Dermis microvascular lymphatic vessel endothelial cell (primary cell): ENCODE measurements around the gene PPM1H. TPM values are rescaled to one million over a fixed set of nuclear protein-coding genes. Genes with fewer than 3 reads are reported as not detected.
"Not testable (repeated sequence)": the region's sequence is repeated elsewhere in the genome, so short reads cannot be mapped to it uniquely, and the experiment has no call there.

Source experiments
- DNase-seq, 2 donors: peaks; one replicate each; pipeline versions ENCODE4 v3.0.0 to v3.0.0-alpha.2; 2010; ENCODE audit warnings: low read depth in 2 of 2
- total RNA-seq: library from RNA; depleted of rRNA; stranded (reverse); fragments of >200 nt; gene quantifications from 2 replicates; pipeline ENCODE4 v1.2.1, GENCODE V29; 2014

PPM1H gene, protein sequence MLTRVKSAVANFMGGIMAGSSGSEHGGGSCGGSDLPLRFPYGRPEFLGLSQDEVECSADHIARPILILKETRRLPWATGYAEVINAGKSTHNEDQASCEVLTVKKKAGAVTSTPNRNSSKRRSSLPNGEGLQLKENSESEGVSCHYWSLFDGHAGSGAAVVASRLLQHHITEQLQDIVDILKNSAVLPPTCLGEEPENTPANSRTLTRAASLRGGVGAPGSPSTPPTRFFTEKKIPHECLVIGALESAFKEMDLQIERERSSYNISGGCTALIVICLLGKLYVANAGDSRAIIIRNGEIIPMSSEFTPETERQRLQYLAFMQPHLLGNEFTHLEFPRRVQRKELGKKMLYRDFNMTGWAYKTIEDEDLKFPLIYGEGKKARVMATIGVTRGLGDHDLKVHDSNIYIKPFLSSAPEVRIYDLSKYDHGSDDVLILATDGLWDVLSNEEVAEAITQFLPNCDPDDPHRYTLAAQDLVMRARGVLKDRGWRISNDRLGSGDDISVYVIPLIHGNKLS
- 1.0 and 1.3 TPM in 2 replicates for total RNA-seq

DNA sequence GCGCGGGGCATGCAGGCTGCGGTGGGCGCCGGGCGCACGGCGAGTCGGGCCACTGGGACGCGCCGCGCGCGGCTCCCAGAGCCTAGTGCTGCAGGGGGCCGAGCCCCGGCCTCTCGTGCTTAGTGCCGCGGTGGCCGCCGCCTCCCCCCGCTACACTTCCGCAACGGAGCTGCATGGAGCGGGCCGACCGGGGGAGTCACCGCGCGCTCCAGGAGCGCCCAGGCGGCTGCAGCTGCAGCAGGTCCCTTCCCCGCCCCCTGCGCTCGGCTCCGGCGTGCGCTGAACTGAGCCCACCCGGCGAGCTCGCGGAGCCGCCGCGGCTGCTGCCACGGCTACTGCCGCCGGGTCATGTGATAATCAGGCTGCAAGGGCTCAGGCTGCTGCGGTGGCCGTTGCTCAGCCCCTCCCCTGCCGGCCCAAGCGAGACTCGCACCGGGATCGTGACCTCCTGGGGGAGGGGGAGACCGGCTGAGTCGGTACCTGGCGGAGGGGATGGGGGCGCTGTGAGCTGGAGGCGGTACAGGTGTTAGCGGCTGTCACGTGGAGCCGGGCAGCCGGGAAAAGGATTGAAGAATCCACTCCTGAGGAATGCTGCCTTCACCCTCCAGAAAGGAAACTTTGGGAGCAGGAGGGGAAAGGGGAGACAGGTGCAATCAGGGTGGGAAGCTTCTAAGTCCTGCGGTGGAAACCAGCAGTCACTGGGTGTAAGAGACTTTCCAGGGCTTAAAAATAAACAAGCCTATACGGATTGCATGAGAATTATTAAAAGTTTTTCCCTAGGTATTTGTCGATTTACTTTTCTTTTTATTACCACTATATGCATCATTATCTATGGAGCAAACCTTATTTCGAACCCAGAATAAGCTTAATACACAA is at the start of gene PPM1H:
PPM1H (minus strand) TSS at position 352 of the 876 bp plus-strand sequence. CDS start 414 bp downstream, outside the sequence.
- peak; percentile 4 to 59 for DNase-seq

GRCh38 chr12:62983594-62983993 is 48.6 kb upstream of the PPM1H start:
- DNase-seq, result peak in 1 of 2 donors; percentile 1

- no peak for DNase-seq
These were observed 43.8 kb upstream of the PPM1H start for GRCh38 chr12:62978768-62979167.

- no peak for DNase-seq
These were observed 42.9 kb upstream of the PPM1H start for GRCh38 chr12:62977883-62978282.

DNA sequence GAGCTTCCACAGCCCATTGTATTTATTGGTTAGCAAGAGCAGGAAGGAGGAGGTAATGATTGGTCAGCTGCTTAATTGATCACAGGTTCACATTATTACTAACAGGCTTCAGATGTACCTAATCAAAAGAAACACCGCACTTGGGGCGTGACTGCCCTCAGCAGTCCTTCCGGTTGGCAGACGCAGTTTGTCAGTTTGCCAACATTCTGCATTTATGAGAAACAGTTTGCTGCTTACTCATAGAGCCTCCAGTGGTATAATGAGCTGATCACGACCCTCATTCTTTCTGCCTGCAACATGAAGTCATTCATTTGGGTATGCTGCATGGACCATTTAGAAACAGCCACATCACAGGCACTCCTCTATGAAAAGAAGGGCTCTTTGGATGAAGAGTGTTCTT is 42.5 kb upstream of the PPM1H start:
- DNase-seq, result peak in 1 of 2 donors; percentile 15

DNA sequence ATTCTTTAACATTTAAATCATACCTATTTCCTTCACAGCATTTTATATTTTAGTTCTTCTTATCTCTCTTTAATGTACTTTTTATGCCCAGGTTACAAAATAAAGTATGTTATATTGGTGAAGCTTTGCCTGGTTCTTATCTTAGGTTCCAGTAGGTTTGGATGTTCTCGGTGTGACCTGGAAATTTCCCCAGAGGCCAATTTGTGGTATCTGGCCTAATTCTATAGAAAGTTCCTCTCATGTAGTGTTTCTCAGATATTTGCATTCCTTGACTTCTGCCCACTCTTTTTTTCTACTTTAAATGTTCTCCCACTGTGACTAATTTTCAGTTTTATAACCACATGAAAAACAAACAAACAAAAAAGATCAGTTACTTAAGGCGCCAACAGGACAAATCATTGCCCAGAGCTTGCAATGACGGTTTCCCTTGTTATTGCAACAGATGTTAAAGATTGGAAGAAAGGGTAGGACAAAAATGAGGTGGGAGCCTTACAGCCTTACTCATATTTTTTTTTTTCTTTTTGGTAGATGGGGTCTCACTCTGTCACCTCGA is 41.2 kb upstream of the PPM1H start:
- DNase-seq, result no peak

DNA sequence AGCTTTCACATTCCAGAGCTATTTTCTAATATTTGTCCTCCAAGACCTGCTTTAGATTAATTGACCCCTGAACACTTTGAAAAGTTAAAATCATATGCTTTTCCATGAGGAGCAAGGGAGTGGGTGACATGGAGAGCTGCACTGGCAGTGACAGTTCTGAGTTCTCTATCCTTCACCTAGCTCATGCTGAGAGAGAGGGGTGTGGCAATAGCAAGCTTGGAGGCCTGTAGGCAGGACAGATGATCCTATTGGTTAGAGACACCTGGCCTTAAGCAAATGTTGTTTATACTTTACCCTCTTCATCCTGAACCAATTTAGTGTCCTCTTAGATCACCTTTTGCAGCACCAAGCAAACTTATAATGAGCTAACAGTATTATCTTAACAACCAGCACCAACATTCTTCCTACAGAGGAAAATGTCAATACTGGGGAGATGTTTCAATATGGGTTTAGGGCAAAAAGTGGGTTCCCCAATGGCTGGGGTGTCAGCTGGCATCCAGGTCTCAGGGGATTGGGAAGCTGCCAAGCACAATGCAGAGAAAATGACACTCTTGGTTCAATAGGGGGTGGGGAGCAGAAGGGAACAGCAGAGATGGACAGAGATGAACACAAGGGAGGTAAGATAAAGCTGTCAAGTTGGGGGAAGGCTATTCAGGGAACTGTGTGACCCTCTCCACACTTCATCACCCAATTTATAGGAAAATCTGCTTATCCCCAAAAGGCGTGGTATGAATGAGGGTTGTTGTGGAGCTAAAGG is 37.0 kb upstream of the PPM1H start:
- DNase-seq, result no peak

- DNase-seq, result no peak
These were observed 34.7 kb upstream of the PPM1H start for GRCh38 chr12:62969695-62970094.

GRCh38 chr12:62967701-62968100 is 32.8 kb upstream of the PPM1H start:
- no peak for DNase-seq

DNA sequence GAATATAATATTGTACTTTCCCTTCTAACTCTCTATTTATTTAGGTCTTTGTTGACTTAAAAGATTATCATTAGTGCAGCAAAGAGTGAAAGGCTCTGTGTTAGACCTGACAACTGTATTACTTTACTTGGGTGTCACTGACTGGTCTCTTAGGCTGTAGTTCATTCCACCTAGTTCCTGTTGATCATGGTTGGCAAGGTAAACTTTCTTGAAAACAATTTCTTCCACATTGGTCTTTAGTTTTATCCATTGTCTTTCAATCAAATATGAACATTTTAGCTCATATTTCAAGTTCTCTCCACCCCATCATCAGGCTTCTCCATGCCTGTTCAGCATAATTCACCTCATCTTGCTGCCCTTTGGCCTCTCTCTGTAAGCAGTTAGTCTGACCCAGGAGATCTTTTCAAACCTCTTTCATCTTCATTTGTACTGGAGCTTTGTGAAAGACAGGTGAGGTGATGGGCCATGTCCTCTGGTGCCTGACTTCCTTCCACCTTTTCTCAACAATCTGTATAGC is 32.1 kb upstream of the PPM1H start:
- DNase-seq, result no peak

DNA sequence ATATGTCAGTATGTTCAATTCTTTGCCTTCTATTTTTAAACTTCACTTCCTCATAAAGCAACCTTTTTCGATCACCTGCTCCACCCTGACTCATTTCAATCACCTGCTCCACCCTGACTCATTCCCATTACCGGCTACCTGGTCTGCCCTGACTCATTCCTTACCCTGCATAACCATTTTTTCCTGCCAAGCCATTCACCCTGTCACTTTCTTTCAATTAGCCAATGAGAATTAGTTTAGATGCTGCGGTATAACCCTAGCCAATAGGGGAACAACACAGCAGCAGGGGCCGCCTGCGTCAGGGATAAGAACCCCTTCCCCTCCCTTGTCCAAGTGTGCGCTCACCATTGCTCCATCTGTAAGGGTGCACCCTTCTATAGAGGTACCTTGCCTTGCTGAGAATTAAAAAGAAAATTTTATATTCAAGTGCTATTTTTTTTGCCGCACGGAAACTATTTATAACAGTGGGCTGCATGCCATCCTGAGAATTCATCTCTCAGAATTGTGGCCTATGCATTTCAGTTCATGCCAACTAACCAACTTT is 31.6 kb upstream of the PPM1H start:
- not testable (repeated sequence) for DNase-seq

GRCh38 chr12:62965700-62966099 is 30.8 kb upstream of the PPM1H start:
- not testable (repeated sequence) for DNase-seq

DNA sequence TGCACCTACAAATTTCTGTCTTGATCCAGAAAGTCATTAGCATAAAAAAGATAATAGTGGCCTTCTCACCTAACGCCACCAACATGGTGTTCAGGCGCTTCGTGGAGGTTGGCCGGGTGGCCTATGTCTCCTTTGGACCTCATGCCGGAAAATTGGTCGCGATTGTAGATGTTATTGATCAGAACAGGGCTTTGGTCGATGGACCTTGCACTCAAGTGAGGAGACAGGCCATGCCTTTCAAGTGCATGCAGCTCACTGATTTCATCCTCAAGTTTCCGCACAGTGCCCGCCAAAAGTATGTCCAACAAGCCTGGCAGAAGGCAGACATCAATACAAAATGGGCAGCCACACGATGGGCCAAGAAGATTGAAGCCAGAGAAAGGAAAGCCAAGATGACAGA is 30.3 kb upstream of the PPM1H start:
- not testable (repeated sequence) for DNase-seq

DNA sequence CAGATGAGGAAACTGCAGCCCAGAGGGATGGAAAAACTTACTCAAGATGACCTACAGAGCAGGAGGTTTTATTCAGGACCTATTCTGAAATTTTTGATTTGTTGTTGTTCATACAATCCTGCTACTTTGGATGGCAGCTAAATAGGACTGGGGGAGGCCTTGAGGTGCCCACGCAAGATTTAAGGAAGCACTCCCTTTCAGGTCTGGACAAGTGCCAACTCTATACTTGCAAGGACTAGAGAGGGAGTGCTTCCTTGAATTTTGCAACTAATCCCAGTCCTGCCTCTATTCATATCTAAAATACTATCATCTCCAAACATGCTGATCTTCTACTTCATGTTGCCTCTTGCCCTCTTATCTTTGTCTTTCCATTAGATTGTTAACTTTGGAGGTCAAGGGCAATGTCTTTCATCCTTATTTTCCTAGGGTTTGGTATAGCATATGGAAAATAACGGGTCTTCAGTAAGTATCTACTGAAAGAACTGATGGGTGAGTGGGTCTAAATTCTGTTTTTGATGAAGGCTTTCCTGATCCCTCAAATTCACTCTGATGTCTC is 28.6 kb upstream of the PPM1H start:
- no peak for DNase-seq

GRCh38 chr12:62960324-62960723 is 25.4 kb upstream of the PPM1H start:
- no peak for DNase-seq

- DNase-seq, result no peak
These were observed 24.8 kb upstream of the PPM1H start for GRCh38 chr12:62959745-62960144.

- no peak for DNase-seq
These were observed 22.4 kb upstream of the PPM1H start for GRCh38 chr12:62957233-62957953.

- no peak for DNase-seq
These were observed 20.7 kb upstream of the PPM1H start for GRCh38 chr12:62955678-62956077.

- no peak for DNase-seq
These were observed 15.4 kb upstream of the PPM1H start for GRCh38 chr12:62950317-62950716.

GRCh38 chr12:62948123-62948522 is 13.2 kb upstream of the PPM1H start:
- DNase-seq, result no peak
